HepG2 (cell line): ENCODE data around the gene RPF1. TPM values are rescaled to one million over a fixed set of nuclear protein-coding genes. Genes with fewer than 3 reads are reported as not detected.

ENCODE experiments used
- ARNT2 ChIP-seq: sonication (generic); formaldehyde crosslinking; IDR thresholded peaks from 2 replicates; pipeline ENCODE4 v1.8.0; 2022; ENCODE audit warnings: mild to moderate bottlenecking, low read depth, missing genetic modification reagents, moderate library complexity
- BATF2 ChIP-seq: sonication (generic); formaldehyde crosslinking; IDR thresholded peaks from 2 replicates; pipeline ENCODE4 v1.8.0; 2022; ENCODE audit warnings: mild to moderate bottlenecking, missing genetic modification reagents, moderate library complexity
- CCAR2 ChIP-seq: fragments of 200-400 bp; formaldehyde crosslinking; optimal IDR thresholded peaks from 2 replicates; pipeline ENCODE3; 2018; ENCODE audit warnings: low read depth, mild to moderate bottlenecking, low read length, moderate library complexity
- GABPA ChIP-seq, 2 experiments: IDR thresholded peaks; 2 replicates each; pipeline ENCODE4 v1.6.1; 2011 to 2016; ENCODE audit warnings: low read depth in 2 of 2, low read length in 1 of 2, missing biosample characterization in 1 of 2, missing genetic modification characterization in 1 of 2
- HDAC2 ChIP-seq: sonication (generic); formaldehyde crosslinking; IDR thresholded peaks from 2 replicates; pipeline ENCODE4 v1.4.0; 2020; ENCODE audit warnings: missing genetic modification reagents
- HOXA3 ChIP-seq: sonication (generic); formaldehyde crosslinking; IDR thresholded peaks from 2 replicates; pipeline ENCODE4 v1.5.0; 2020; ENCODE audit warnings: missing genetic modification reagents
- IKZF4 ChIP-seq: sonication (generic); formaldehyde crosslinking; IDR thresholded peaks from 2 replicates; pipeline ENCODE4 v1.5.1; 2020; ENCODE audit warnings: borderline replicate concordance, mild to moderate bottlenecking, low read depth, missing genetic modification reagents; ENCODE audit errors: not compliant biosample characterization
- NCOR1 ChIP-seq: fragments of 200-600 bp; sonication (generic); IDR thresholded peaks from 2 replicates; pipeline ENCODE4 v1.7.0; 2017; ENCODE audit warnings: antibody characterized with exemption, low read length, borderline replicate concordance
- PRDM10 ChIP-seq: sonication (generic); formaldehyde crosslinking; IDR thresholded peaks from 2 replicates; pipeline ENCODE4 v1.4.0; 2020; ENCODE audit warnings: low read depth, missing genetic modification reagents
- REL ChIP-seq: sonication (generic); formaldehyde crosslinking; conservative IDR thresholded peaks from 2 replicates; pipeline ENCODE4 v1.8.0; 2022; ENCODE audit warnings: mild to moderate bottlenecking, missing genetic modification reagents, moderate library complexity
- SP140L ChIP-seq: sonication (generic); formaldehyde crosslinking; IDR thresholded peaks from 2 replicates; pipeline ENCODE4 v1.4.0; 2020; ENCODE audit warnings: missing genetic modification reagents, borderline replicate concordance
- SUZ12 ChIP-seq: fragments of 150-350 bp; IDR thresholded peaks from 2 replicates; pipeline ENCODE4 v1.6.1; 2014; ENCODE audit warnings: low read depth, low read length
- ZBTB33 ChIP-seq: sonication (generic); formaldehyde crosslinking; IDR thresholded peaks from 2 replicates; pipeline ENCODE4 v1.4.0; 2020; ENCODE audit warnings: missing genetic modification reagents
- ZFX ChIP-seq: sonication (generic); formaldehyde crosslinking; IDR thresholded peaks from 2 replicates; pipeline ENCODE4 v1.4.0; 2020; ENCODE audit warnings: mild to moderate bottlenecking, low read depth, missing genetic modification reagents, moderate library complexity
- ZKSCAN8 ChIP-seq: IDR thresholded peaks from 2 replicates; pipeline ENCODE4 v1.6.1; 2016; ENCODE audit warnings: borderline replicate concordance, missing genetic modification reagents, missing compliant biosample characterization
- ZNF138 ChIP-seq: sonication (generic); formaldehyde crosslinking; IDR thresholded peaks from 2 replicates; pipeline ENCODE4 v1.5.0; 2020; ENCODE audit warnings: mild to moderate bottlenecking, low read depth, missing genetic modification reagents
- ZNF230 ChIP-seq: sonication (generic); formaldehyde crosslinking; IDR thresholded peaks from 2 replicates; pipeline ENCODE4 v1.4.0; 2020; ENCODE audit warnings: mild to moderate bottlenecking, missing genetic modification reagents
- ZNF333 ChIP-seq: sonication (generic); formaldehyde crosslinking; IDR thresholded peaks from 2 replicates; pipeline ENCODE4 v1.4.0; 2020; ENCODE audit warnings: mild to moderate bottlenecking, missing genetic modification reagents, borderline replicate concordance
- ZNF772 ChIP-seq: sonication (generic); formaldehyde crosslinking; IDR thresholded peaks from 2 replicates; pipeline ENCODE4 v1.5.0; 2020; ENCODE audit warnings: mild to moderate bottlenecking, missing genetic modification reagents
- ZNF790 ChIP-seq: sonication (generic); formaldehyde crosslinking; IDR thresholded peaks from 2 replicates; pipeline ENCODE4 v1.8.0; 2022; ENCODE audit warnings: missing genetic modification reagents, mild to moderate bottlenecking, borderline replicate concordance
- ZSCAN22 ChIP-seq: sonication (generic); formaldehyde crosslinking; IDR thresholded peaks from 2 replicates; pipeline ENCODE4 v1.4.0; 2020; ENCODE audit warnings: mild to moderate bottlenecking, missing genetic modification reagents
- polyA plus RNA-seq, 8 experiments: library from polyadenylated mRNA; depleted of rRNA in 3 of 8; stranded (reverse) in 7 of 8; unstranded in 1 of 8; fragments of >200 nt; fragmentation: Illumina TruSeq in 4 of 8; extraction: Trizol in 4 of 8; gene quantifications; 2 replicates each; pipeline versions ENCODE4 v1.2.1 to v1.2.3, GENCODE V29; 2011 to 2016; ENCODE audit warnings: low read depth in 4 of 8, missing spikeins in 1 of 8, mixed read lengths in 1 of 8; ENCODE audit not compliant: insufficient read depth in 1 of 8
- total RNA-seq, 5 experiments: library from RNA; depleted of rRNA; stranded (reverse); fragments of >200 nt; fragmentation: Illumina TruSeq; extraction: Trizol; gene quantifications; 2 replicates each; pipeline ENCODE4 v1.2.3, GENCODE V29; 2016; ENCODE audit warnings: low read depth in 1 of 5

RPF1 gene
- total and polyA plus RNA-seq, 2 of the 13 experiments (the other 11 are each of a cell fraction or from before 2014, with no cell fraction given), result 23.0 to 39.0 TPM

- no peak for TF ChIP-seq IKZF4 (CRISPR knock-in tag)
- TF ChIP-seq HDAC2, result no peak
- 0 out of 2 replicates have a peak, but pooled peaks have one; percentile 23 for TF ChIP-seq ARNT2
- TF ChIP-seq REL, result no peak
- TF ChIP-seq SP140L (CRISPR knock-in tag), result peak; percentile 58; the same call in 1 of the 2 replicates
- 0 out of 2 replicates have a peak, but pooled peaks have one; percentile 55 for TF ChIP-seq PRDM10
- TF ChIP-seq ZBTB33 (CRISPR knock-in tag), result no peak
- 0 out of 2 replicates have a peak, but pooled peaks have one; percentile 56 for TF ChIP-seq ZKSCAN8 (CRISPR knock-in tag)
- no peak for TF ChIP-seq ZNF790 (CRISPR knock-in tag)
- 0 out of 2 replicates have a peak, but pooled peaks have one; percentile 60 for TF ChIP-seq ZSCAN22
- peak; percentile 70 for TF ChIP-seq ZNF772 (CRISPR knock-in tag)
- TF ChIP-seq HOXA3 (CRISPR knock-in tag), result peak; percentile 56
- 0 out of 2 replicates have a peak, but pooled peaks have one; percentile 52 for TF ChIP-seq ZNF333
- peak; percentile 20; the same call in 1 of the 2 replicates for TF ChIP-seq ZNF138
- peak; percentile 57 for TF ChIP-seq ZFX (CRISPR knock-in tag)
- TF ChIP-seq CCAR2, result no peak
- TF ChIP-seq BATF2, result no peak
- 0 out of 2 replicates have a peak, but pooled peaks have one; percentile 30 for TF ChIP-seq NCOR1
- TF ChIP-seq GABPA (IDR thresholded peaks at IDR 0.05; ENCODE audit: low read depth, low read length), result peak; percentile 86
- TF ChIP-seq GABPA (CRISPR knock-in tag; IDR thresholded peaks at IDR 0.05; ENCODE audit: low read depth), result peak; percentile 100
- TF ChIP-seq ZNF230 (CRISPR knock-in tag), result 0 out of 2 replicates have a peak, but pooled peaks have one; percentile 63
- TF ChIP-seq SUZ12, result no peak
Measured at GRCh38 chr1:84478876-84479868, at the start of gene RPF1 (continued).
